Measurements from ENCODE around the gene SCAP.
"Not testable (repeated sequence)": the region's sequence is repeated elsewhere in the genome, so short reads cannot be mapped to it uniquely, and the experiment has no call there.

SCAP gene

GRCh38 chr3:47370887-47371697, 104.6 kb downstream of the SCAP start:
- H3K4me3 ChIP-seq (ENCODE audit: low read length) = no peak overlapping the region
- no peak for DNase-seq (ENCODE audit: low read depth)
- TF ChIP-seq CTCF (conservative IDR thresholded peaks at IDR 0.05; ENCODE audit: low read depth, low read length) = peak; percentile 27

GRCh38 chr3:47370020-47370419, 105.7 kb downstream of the SCAP start:
- not testable (repeated sequence) for DNase-seq (ENCODE audit: low read depth)

GRCh38 chr3:47367631-47368030, 108.1 kb downstream of the SCAP start:
- DNase-seq (ENCODE audit: low read depth) = no peak
- TF ChIP-seq CTCF (conservative IDR thresholded peaks at IDR 0.05; ENCODE audit: low read depth, low read length) = no peak
- H3K4me3 ChIP-seq (ENCODE audit: low read length) = no peak overlapping the region

More at GRCh38 chr3:47370020-47370419, 105.7 kb downstream of the SCAP start:
- not testable (repeated sequence) for H3K4me3 ChIP-seq (ENCODE audit: low read length)

GRCh38 chr3:47366833-47367232, 108.9 kb downstream of the SCAP start:
- no peak overlapping the region for H3K4me3 ChIP-seq (ENCODE audit: low read length)
- no peak for DNase-seq (ENCODE audit: low read depth)
- no peak for TF ChIP-seq CTCF (conservative IDR thresholded peaks at IDR 0.05; ENCODE audit: low read depth, low read length)

GRCh38 chr3:47365213-47366153, 110.3 kb downstream of the SCAP start:
- no peak for TF ChIP-seq CTCF (conservative IDR thresholded peaks at IDR 0.05; ENCODE audit: low read depth, low read length)
- DNase-seq (ENCODE audit: low read depth) = no peak
- no peak overlapping the region for H3K4me3 ChIP-seq (ENCODE audit: low read length)

Data from retinal pigment epithelial cell (primary cell).